Neural cell (in vitro differentiated cells): Measurements from ENCODE around the gene SH3TC2. TPM values are rescaled to one million over a fixed set of nuclear protein-coding genes. Genes with fewer than 3 reads are reported as not detected.

Experiments
- H2AFZ ChIP-seq: fragments of 200-600, 300-800 bp; sonication (generic), shearing (Covaris generic); 2 replicates; pipeline ENCODE4 v1.6.0; 2014; ENCODE audit warnings: low read depth, mild to moderate bottlenecking, antibody characterized with exemption, low read length, moderate library complexity
- H3F3A ChIP-seq: fragments of 200-600 bp; shearing (Covaris generic); 2 replicates; pipeline ENCODE4 v1.6.1; 2016; ENCODE audit warnings: mild to moderate bottlenecking, moderate library complexity, mixed read lengths, antibody characterized with exemption, low read length; ENCODE audit not compliant: insufficient read depth, poor library complexity, severe bottlenecking
- H3K27ac ChIP-seq: fragments of 200-600, 300-800 bp; sonication (generic), shearing (Covaris generic); 2 replicates; pipeline ENCODE4 v1.5.1; 2014; ENCODE audit warnings: mild to moderate bottlenecking, low read length, moderate library complexity
- H3K27me3 ChIP-seq: fragments of 300-800, 200-600 bp; sonication (generic), shearing (Covaris generic); 2 replicates; pipeline ENCODE4 v1.6.0; 2014; ENCODE audit warnings: mild to moderate bottlenecking, low read depth, low read length, moderate library complexity; ENCODE audit not compliant: insufficient read depth
- H3K36me3 ChIP-seq: fragments of 300-800, 200-600 bp; sonication (generic), shearing (Covaris generic); 2 replicates; pipeline ENCODE4 v1.5.1; 2014; ENCODE audit warnings: mild to moderate bottlenecking, antibody characterized with exemption, low read length, moderate library complexity; ENCODE audit not compliant: insufficient read depth
- H3K4me2 ChIP-seq: fragments of 300-800, 200-600 bp; sonication (generic), shearing (Covaris generic); 2 replicates; pipeline ENCODE4 v1.6.0; 2014; ENCODE audit warnings: mild to moderate bottlenecking, low read length
- H3K4me3 ChIP-seq: fragments of 300-800, 200-600 bp; sonication (generic), shearing (Covaris generic); 2 replicates; pipeline ENCODE4 v1.5.1; 2014; ENCODE audit warnings: mild to moderate bottlenecking, low read length, moderate library complexity
- H3K79me2 ChIP-seq: fragments of 200-600 bp; shearing (Covaris generic); replicated peaks from 2 replicates; pipeline ENCODE4 v1.6.0; 2014; ENCODE audit warnings: mild to moderate bottlenecking, low read length, moderate library complexity; ENCODE audit not compliant: insufficient read depth
- H3K9ac ChIP-seq: fragments of 300-800, 200-600 bp; sonication (generic), shearing (Covaris generic); 2 replicates; pipeline ENCODE4 v1.6.1; 2016; ENCODE audit warnings: mild to moderate bottlenecking, low read length, mixed read lengths
- H3K9me2 ChIP-seq: fragments of 200-600 bp; shearing (Covaris generic); 2 replicates; pipeline ENCODE4 v1.6.1; 2016; ENCODE audit warnings: mild to moderate bottlenecking, low read length, mixed read lengths; ENCODE audit not compliant: insufficient read depth
- H3K9me3 ChIP-seq: fragments of 200-600, 300-800 bp; sonication (generic), shearing (Covaris generic); 2 replicates; pipeline ENCODE4 v1.6.1; 2016; ENCODE audit warnings: mild to moderate bottlenecking, mixed run types, low read length, moderate library complexity, mixed read lengths
- H4K20me1 ChIP-seq: fragments of 200-600 bp; shearing (Covaris generic); 2 replicates; pipeline ENCODE4 v1.6.1; 2016; ENCODE audit warnings: mild to moderate bottlenecking, mixed run types; ENCODE audit not compliant: insufficient read depth
- CTCF ChIP-seq: fragments of 450-650 bp; IDR thresholded peaks from 2 replicates; pipeline ENCODE4 v1.5.1; 2014; ENCODE audit warnings: antibody characterized with exemption, mild to moderate bottlenecking, moderate library complexity; ENCODE audit not compliant: poor library complexity, severe bottlenecking
- EP300 ChIP-seq: fragments of 450-650 bp; conservative IDR thresholded peaks from 2 replicates; pipeline ENCODE4 v1.6.1; 2014; ENCODE audit warnings: antibody characterized with exemption, mild to moderate bottlenecking, moderate library complexity; ENCODE audit not compliant: poor library complexity, severe bottlenecking
- EZH2 ChIP-seq: fragments of 200-600, 300-800 bp; shearing (Covaris generic), sonication (generic); IDR thresholded peaks from 2 replicates; pipeline ENCODE4 v1.6.1; 2014; ENCODE audit warnings: antibody characterized with exemption, low read length, borderline replicate concordance, mild to moderate bottlenecking; ENCODE audit not compliant: insufficient read depth, poor library complexity, severe bottlenecking
- MXI1 ChIP-seq: fragments of 450-650 bp; conservative IDR thresholded peaks from 2 replicates; pipeline ENCODE4 v1.6.1; 2014; ENCODE audit warnings: antibody characterized with exemption, mild to moderate bottlenecking; ENCODE audit not compliant: poor library complexity, severe bottlenecking
- POLR2AphosphoS5 ChIP-seq: IDR thresholded peaks from 2 replicates; pipeline ENCODE4 v1.6.1; 2012
- RAD21 ChIP-seq: fragments of 450-650 bp; conservative IDR thresholded peaks from 2 replicates; pipeline ENCODE4 v1.6.1; 2014; ENCODE audit warnings: antibody characterized with exemption, mild to moderate bottlenecking, moderate library complexity
- REST ChIP-seq: IDR thresholded peaks from 2 replicates; pipeline ENCODE4 v1.6.1; 2012; ENCODE audit warnings: borderline replicate concordance
- SMC3 ChIP-seq: fragments of 450-650 bp; conservative IDR thresholded peaks from 2 replicates; pipeline ENCODE4 v1.6.1; 2014; ENCODE audit warnings: antibody characterized with exemption, mild to moderate bottlenecking, moderate library complexity; ENCODE audit not compliant: poor library complexity
- TAF1 ChIP-seq: IDR thresholded peaks from 2 replicates; pipeline ENCODE4 v1.6.1; 2012; ENCODE audit warnings: low read depth
- polyA plus RNA-seq: library from polyadenylated mRNA; depleted of rRNA; stranded (reverse); fragments of >200 nt; gene quantifications from 2 replicates; pipeline ENCODE4 v1.2.3, GENCODE V29; 2014

The SH3TC2 gene
- polyA plus RNA-seq, 1 donor from 2014 or later, result not detected

- no peak overlapping the region for H2AFZ ChIP-seq
- no peaks in the 10 kb centered on the region for H3K36me3 ChIP-seq
- TF ChIP-seq REST, result no peak
- TF ChIP-seq CTCF, result no peak
- no peak for TF ChIP-seq POLR2AphosphoS5
- TF ChIP-seq EZH2, result no peak
- TF ChIP-seq RAD21, result no peak
- H3K4me3 ChIP-seq, result no peak overlapping the region
- H3K9ac ChIP-seq, result no peak overlapping the region
- no peaks in the 10 kb centered on the region for H3K27me3 ChIP-seq
- no peaks in the 10 kb centered on the region for H4K20me1 ChIP-seq
- H3K27ac ChIP-seq, result no peak overlapping the region
- no peaks in the 10 kb centered on the region for H3K79me2 ChIP-seq
- H3K4me2 ChIP-seq, result no peak overlapping the region
- H3K9me3 ChIP-seq, result no peaks in the 10 kb centered on the region
- no peaks in the 10 kb centered on the region for H3F3A ChIP-seq
- no peaks in the 10 kb centered on the region for H3K9me2 ChIP-seq
These were observed 22.4 kb downstream of the SH3TC2 start for GRCh38 chr5:149040421-149040820.

- no peak overlapping the region for H3K4me3 ChIP-seq
- H3K9ac ChIP-seq, result no peak overlapping the region
- no peaks in the 10 kb centered on the region for H3K27me3 ChIP-seq
- H3K9me3 ChIP-seq, result no peaks in the 10 kb centered on the region
- H4K20me1 ChIP-seq, result no peaks in the 10 kb centered on the region
- no peak overlapping the region for H3K27ac ChIP-seq
- H3K9me2 ChIP-seq, result no peaks in the 10 kb centered on the region
- TF ChIP-seq EZH2 (no peak), CTCF (no peak), POLR2AphosphoS5 (no peak), EP300 (no peak), RAD21 (no peak), REST (no peak), MXI1 (no peak), SMC3 (no peak), TAF1 (no peak)
- no peak overlapping the region for H2AFZ ChIP-seq
- no peaks in the 10 kb centered on the region for H3K79me2 ChIP-seq
- no peaks in the 10 kb centered on the region for H3F3A ChIP-seq
- H3K4me2 ChIP-seq, result no peak overlapping the region
- H3K36me3 ChIP-seq, result no peaks in the 10 kb centered on the region
These were observed 23.4 kb downstream of the SH3TC2 start for GRCh38 chr5:149039506-149039905.
